Liver (tissue), 9 donors: ENCODE results near the gene ZBTB2. TPM values are rescaled to one million over a fixed set of nuclear protein-coding genes. Genes with fewer than 3 reads are reported as not detected.

ENCODE experiments used
- DNase-seq: peaks from one replicate; pipeline ENCODE4 v3.0.0-alpha.2; 2017; ENCODE audit warnings: low spot score
- H3K27ac ChIP-seq, 2 donors: one replicate each; pipeline ENCODE4 v1.7.0; 2013; ENCODE audit warnings: inconsistent platforms in 2 of 2, low read length in 2 of 2, control low read depth in 1 of 2, low read depth in 1 of 2, mild to moderate bottlenecking in 1 of 2
- H3K27me3 ChIP-seq, 4 donors: one replicate each; pipeline versions ENCODE4 v1.6.1 to v1.7.0; 2013; ENCODE audit warnings: low read length in 3 of 4, inconsistent platforms in 1 of 4, mild to moderate bottlenecking in 1 of 4, moderate library complexity in 1 of 4; ENCODE audit not compliant: control insufficient read depth in 4 of 4, insufficient read depth in 4 of 4
- H3K36me3 ChIP-seq, 4 donors: one replicate each; pipeline versions ENCODE4 v1.6.1 to v1.7.0; 2013; ENCODE audit warnings: low read length in 3 of 4, mild to moderate bottlenecking in 3 of 4, low read depth in 1 of 4, moderate library complexity in 1 of 4; ENCODE audit not compliant: control insufficient read depth in 4 of 4, insufficient read depth in 3 of 4
- H3K4me1 ChIP-seq, 4 donors: one replicate each; pipeline versions ENCODE4 v1.6.1 to v1.7.0; 2013; ENCODE audit warnings: low read length in 3 of 4, mild to moderate bottlenecking in 3 of 4, moderate library complexity in 1 of 4; ENCODE audit not compliant: control insufficient read depth in 4 of 4, insufficient read depth in 4 of 4
- H3K4me3 ChIP-seq, 3 donors: one replicate each; pipeline versions ENCODE4 v1.6.1 to v1.7.0; 2013; ENCODE audit warnings: low read length in 3 of 3, control low read depth in 1 of 3, low read depth in 1 of 3, mild to moderate bottlenecking in 1 of 3
- H3K9ac ChIP-seq, 2 donors: one replicate each; pipeline ENCODE4 v1.7.0; 2013; ENCODE audit warnings: low read length in 2 of 2, mild to moderate bottlenecking in 2 of 2, moderate library complexity in 2 of 2, control low read depth in 1 of 2, low read depth in 1 of 2
- H3K9me3 ChIP-seq, 4 donors: one replicate each; pipeline versions ENCODE4 v1.6.1 to v1.7.0; 2013; ENCODE audit warnings: low read length in 3 of 4; ENCODE audit not compliant: control insufficient read depth in 4 of 4
- ATF3 ChIP-seq: IDR thresholded peaks from 2 replicates; pipeline ENCODE4 v1.6.1; 2016; ENCODE audit warnings: antibody characterized with exemption
- EGR1 ChIP-seq, 2 donors: IDR thresholded peaks; 2 replicates each; pipeline ENCODE4 v1.6.1; 2016 to 2018; ENCODE audit warnings: antibody characterized with exemption in 2 of 2, low read depth in 2 of 2
- FOXA1 ChIP-seq: IDR thresholded peaks from 2 replicates; pipeline ENCODE4 v1.6.1; 2016; ENCODE audit warnings: antibody characterized with exemption
- FOXA2 ChIP-seq: IDR thresholded peaks from 2 replicates; pipeline ENCODE4 v1.6.1; 2016; ENCODE audit warnings: antibody characterized with exemption
- GABPA ChIP-seq, 2 donors: IDR thresholded peaks in 1 of 2; conservative IDR thresholded peaks in 1 of 2; 2 replicates each; pipeline ENCODE4 v1.6.1; 2016; ENCODE audit warnings: antibody characterized with exemption in 2 of 2, mild to moderate bottlenecking in 1 of 2, moderate library complexity in 1 of 2
- HNF4A ChIP-seq, 2 donors: conservative IDR thresholded peaks; 2 replicates each; pipeline ENCODE4 v1.6.1; 2016; ENCODE audit warnings: antibody characterized with exemption in 2 of 2, mild to moderate bottlenecking in 2 of 2
- HNF4G ChIP-seq: IDR thresholded peaks from 2 replicates; pipeline ENCODE4 v1.6.1; 2016; ENCODE audit warnings: antibody characterized with exemption
- JUND ChIP-seq, 2 donors: IDR thresholded peaks; 2 replicates each; pipeline ENCODE4 v1.6.1; 2016; ENCODE audit warnings: antibody characterized with exemption in 2 of 2
- NR2F2 ChIP-seq: IDR thresholded peaks from 2 replicates; pipeline ENCODE4 v1.6.1; 2016; ENCODE audit warnings: antibody characterized with exemption
- RAD21 ChIP-seq, 2 donors: IDR thresholded peaks; 2 replicates each; pipeline ENCODE4 v1.6.1; 2016; ENCODE audit warnings: antibody characterized with exemption in 2 of 2, mild to moderate bottlenecking in 2 of 2
- REST ChIP-seq: IDR thresholded peaks from 2 replicates; pipeline ENCODE4 v1.6.1; 2016; ENCODE audit warnings: antibody characterized with exemption, mild to moderate bottlenecking
- RXRA ChIP-seq, 2 donors: IDR thresholded peaks; 2 replicates each; pipeline ENCODE4 v1.6.1; 2017 to 2018; ENCODE audit warnings: antibody characterized with exemption in 2 of 2, mild to moderate bottlenecking in 1 of 2
- SP1 ChIP-seq: IDR thresholded peaks from 2 replicates; pipeline ENCODE4 v1.6.1; 2018; ENCODE audit warnings: antibody characterized with exemption, mild to moderate bottlenecking
- TAF1 ChIP-seq: conservative IDR thresholded peaks from 2 replicates; pipeline ENCODE4 v1.6.1; 2016; ENCODE audit warnings: antibody characterized with exemption, mild to moderate bottlenecking
- YY1 ChIP-seq: IDR thresholded peaks from 2 replicates; pipeline ENCODE4 v1.6.1; 2016; ENCODE audit warnings: antibody characterized with exemption, mild to moderate bottlenecking
- ZBTB33 ChIP-seq: IDR thresholded peaks from 2 replicates; pipeline ENCODE4 v1.6.1; 2016; ENCODE audit warnings: antibody characterized with exemption
- WGBS: extraction: QIAGEN DNeasy Blood & Tissue Kit; methylation state at CpG from one replicate; pipeline ENCODE4 v1.1.7; 2013; 5-methylcytosine and 5-hydroxymethylcytosine counted together
- polyA plus RNA-seq, 2 donors: library from polyadenylated mRNA; stranded (reverse) in 1 of 2; unstranded in 1 of 2; fragments of 200-250 nt in 1 of 2; fragments of >200 nt in 1 of 2; fragmentation: Nextera tagmentation in 1 of 2; extraction: Ambion mirVana in 1 of 2; gene quantifications; one replicate each; pipeline versions ENCODE4 v1.2.1 to v1.2.3, GENCODE V29; 2013 to 2015
- total RNA-seq, 2 donors: library from RNA; depleted of rRNA; stranded (reverse); fragments of >200 nt; gene quantifications; one replicate each; pipeline ENCODE4 v1.2.3, GENCODE V29; 2014
- TF ChIP-seq, protein P1 (sequence below): IDR thresholded peaks from 2 replicates; pipeline ENCODE4 v1.6.1; 2016; ENCODE audit warnings: antibody characterized with exemption
- TF ChIP-seq, protein P2 (sequence below): fragments of 150-350 bp; IDR thresholded peaks from 2 replicates; pipeline ENCODE4 v1.5.1; 2017; ENCODE audit warnings: improper control_type of control experiment, low read depth, low read length; ENCODE audit not compliant: missing input control
- donor health status: healthy.
- donor health status: healthy.
- donor health status: healthy.
- donor health status: healthy.
- donor health status: healthy.

Gene ZBTB2
- total and polyA plus RNA-seq, 4 donors = 2.5 to 4.2 (median 3.0) TPM

- TF ChIP-seq HNF4A (conservative IDR thresholded peaks at IDR 0.05) = no peak
- TF ChIP-seq ATF3 = no peak
- TF ChIP-seq FOXA1 = no peak
- TF ChIP-seq RAD21 (IDR thresholded peaks at IDR 0.05) = no peak
- TF ChIP-seq RXRA (IDR thresholded peaks at IDR 0.05) = no peak
- TF ChIP-seq, protein P1, sequence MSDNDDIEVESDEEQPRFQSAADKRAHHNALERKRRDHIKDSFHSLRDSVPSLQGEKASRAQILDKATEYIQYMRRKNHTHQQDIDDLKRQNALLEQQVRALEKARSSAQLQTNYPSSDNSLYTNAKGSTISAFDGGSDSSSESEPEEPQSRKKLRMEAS = no peak
- no peak for TF ChIP-seq FOXA2
- TF ChIP-seq EGR1 (IDR thresholded peaks at IDR 0.05; ENCODE audit: low read depth in 2 of 2) = no peak
- no peak for TF ChIP-seq SP1
- TF ChIP-seq GABPA (IDR thresholded peaks at IDR 0.05 in 1 of 2, conservative IDR thresholded peaks at IDR 0.05 in 1 of 2) = no peak
- no peak for TF ChIP-seq REST
- TF ChIP-seq TAF1 = no peak
- no peak for TF ChIP-seq ZBTB33
- TF ChIP-seq NR2F2 = no peak
- TF ChIP-seq, protein P2, sequence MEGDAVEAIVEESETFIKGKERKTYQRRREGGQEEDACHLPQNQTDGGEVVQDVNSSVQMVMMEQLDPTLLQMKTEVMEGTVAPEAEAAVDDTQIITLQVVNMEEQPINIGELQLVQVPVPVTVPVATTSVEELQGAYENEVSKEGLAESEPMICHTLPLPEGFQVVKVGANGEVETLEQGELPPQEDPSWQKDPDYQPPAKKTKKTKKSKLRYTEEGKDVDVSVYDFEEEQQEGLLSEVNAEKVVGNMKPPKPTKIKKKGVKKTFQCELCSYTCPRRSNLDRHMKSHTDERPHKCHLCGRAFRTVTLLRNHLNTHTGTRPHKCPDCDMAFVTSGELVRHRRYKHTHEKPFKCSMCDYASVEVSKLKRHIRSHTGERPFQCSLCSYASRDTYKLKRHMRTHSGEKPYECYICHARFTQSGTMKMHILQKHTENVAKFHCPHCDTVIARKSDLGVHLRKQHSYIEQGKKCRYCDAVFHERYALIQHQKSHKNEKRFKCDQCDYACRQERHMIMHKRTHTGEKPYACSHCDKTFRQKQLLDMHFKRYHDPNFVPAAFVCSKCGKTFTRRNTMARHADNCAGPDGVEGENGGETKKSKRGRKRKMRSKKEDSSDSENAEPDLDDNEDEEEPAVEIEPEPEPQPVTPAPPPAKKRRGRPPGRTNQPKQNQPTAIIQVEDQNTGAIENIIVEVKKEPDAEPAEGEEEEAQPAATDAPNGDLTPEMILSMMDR = no peak
- no peaks in the 10 kb centered on the region for H3K27me3 ChIP-seq
- H3K27ac ChIP-seq = no peak overlapping the region
- no peak overlapping the region for H3K9ac ChIP-seq
- no peak overlapping the region for H3K4me3 ChIP-seq
- peaks cover 7 to 33% (median 26%) of the 10 kb centered on the region in 4 donors for H3K36me3 ChIP-seq
- peaks cover 2 to 17% (median 6%) of the 10 kb centered on the region in 4 donors for H3K4me1 ChIP-seq
- 77% methylated on average over 4 of the region's 4 CpGs for WGBS
- H3K9me3 ChIP-seq = no peaks in the 10 kb centered on the region
- no peak for DNase-seq
These were observed 41.3 kb upstream of the ZBTB2 start for GRCh38 chr6:151432651-151433050.

DNA sequence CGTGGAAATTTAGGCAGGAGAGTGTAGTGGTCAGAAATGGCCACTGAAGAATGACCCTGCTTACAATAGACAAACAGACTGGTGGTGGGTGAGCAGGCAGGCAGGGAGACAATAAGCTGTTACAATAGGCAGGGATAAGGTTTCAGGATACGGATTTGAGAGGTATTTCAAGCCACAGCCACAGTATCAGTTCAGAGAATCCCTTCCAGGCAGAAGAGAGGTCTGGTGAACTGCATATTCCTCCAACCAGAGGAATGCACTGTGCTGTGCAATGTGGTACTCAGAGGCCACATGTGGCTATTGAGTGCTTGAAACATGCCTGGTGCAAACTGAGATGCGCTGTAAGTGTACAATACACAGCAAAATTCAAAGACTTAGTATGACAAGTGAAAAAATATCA, 40.0 kb upstream of the ZBTB2 start:
- H3K9ac ChIP-seq = no peak overlapping the region
- DNase-seq = no peak
- 78% methylated on average over 3 of the region's 3 CpGs for WGBS
- H3K27me3 ChIP-seq = no peaks in the 10 kb centered on the region
- no peaks in the 10 kb centered on the region for H3K9me3 ChIP-seq
- H3K4me1 ChIP-seq = peaks cover 0 to 4% (median 1%) of the 10 kb centered on the region in 4 donors
- TF ChIP-seq FOXA2 (no peak), YY1 (no peak), RAD21 (IDR thresholded peaks at IDR 0.05) (no peak), FOXA1 (no peak), HNF4A (conservative IDR thresholded peaks at IDR 0.05) (no peak), TAF1 (no peak), JUND (IDR thresholded peaks at IDR 0.05) (no peak), RXRA (IDR thresholded peaks at IDR 0.05) (no peak), ZBTB33 (no peak), HNF4G (no peak), EGR1 (IDR thresholded peaks at IDR 0.05; ENCODE audit: low read depth in 2 of 2) (no peak), GABPA (IDR thresholded peaks at IDR 0.05 in 1 of 2, conservative IDR thresholded peaks at IDR 0.05 in 1 of 2) (no peak)
- TF ChIP-seq, protein P1 = no peak
- TF ChIP-seq, protein P2 = no peak
- H3K27ac ChIP-seq = no peak overlapping the region
- H3K4me3 ChIP-seq = no peak overlapping the region
- H3K36me3 ChIP-seq = peaks cover 7 to 38% (median 29%) of the 10 kb centered on the region in 4 donors
